ENCODE data around the gene SUZ12. TPM values are rescaled to one million over a fixed set of nuclear protein-coding genes. Genes with fewer than 3 reads are reported as not detected.
"Not testable (repeated sequence)": the region's sequence is repeated elsewhere in the genome, so short reads cannot be mapped to it uniquely, and the experiment has no call there.

SUZ12 gene
- total RNA-seq, 6 donors from 2014 or later, result 8.5 to 38.5 (median 18.7) TPM

DNA sequence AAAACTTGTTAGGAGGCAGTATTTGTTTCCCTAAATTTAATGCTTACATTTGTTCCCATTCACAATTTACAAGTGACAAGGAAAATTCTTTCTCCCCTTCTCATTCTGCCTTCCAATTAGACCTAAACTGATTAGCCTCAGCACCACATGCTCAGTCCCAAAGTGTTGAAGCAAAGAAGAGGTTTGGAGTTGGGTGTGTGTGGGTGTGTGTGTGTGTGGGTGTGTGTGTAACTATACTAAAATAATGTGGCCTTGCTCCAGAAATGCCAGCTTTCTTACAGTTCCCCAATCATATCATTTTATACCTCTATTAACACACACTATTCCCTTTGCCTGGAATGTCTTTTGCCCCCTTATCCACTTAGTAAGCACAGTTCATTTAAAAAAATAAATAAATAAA lies 28.4 kb upstream of the SUZ12 start:
- Histone ChIP-seq H3K9me3 (no peaks in the 10 kb centered on the region), H3K27me3 (no peaks in the 10 kb centered on the region), H3K36me3 (no peaks in the 10 kb centered on the region), H3K27ac (no peak overlapping the region), H3K4me3 (no peak overlapping the region), H3K4me1 (no peaks in the 10 kb centered on the region)
- TF ChIP-seq POLR2AphosphoS5 (IDR thresholded peaks at IDR 0.05), result no peak
- DNase-seq (no peak), ATAC-seq (ENCODE audit: low FRiP score in 2 of 2) (no peak)

DNA sequence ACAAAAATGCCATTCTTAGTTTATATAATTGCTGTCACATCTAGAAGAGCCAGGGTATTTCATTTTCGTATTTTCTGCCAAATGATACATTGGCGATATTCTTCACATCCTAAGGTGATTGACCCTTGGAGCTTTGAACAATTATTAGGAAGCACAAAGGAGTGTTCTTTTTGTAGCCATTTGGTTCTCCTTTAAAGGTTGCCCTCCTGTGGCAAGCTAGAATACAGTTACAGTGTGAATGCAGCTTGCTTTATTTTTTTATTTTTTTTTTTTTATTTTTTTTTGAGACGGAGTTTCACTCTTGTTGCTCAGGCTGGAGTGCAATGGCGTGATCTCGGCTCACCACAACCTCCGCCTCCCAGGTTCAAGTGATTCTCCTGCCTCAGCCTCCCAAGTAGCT lies 24.1 kb upstream of the SUZ12 start:
- WGBS, 2 donors, result 52 to 59% methylated on average over 6 of the region's 6 CpGs
- H3K27ac ChIP-seq; DNase-seq; H3K36me3 ChIP-seq; ATAC-seq (ENCODE audit: low FRiP score in 2 of 2); H3K9me3 ChIP-seq; H3K4me3 ChIP-seq: not testable (repeated sequence)
- peaks cover 0 to 12% (median 5%) of the 10 kb centered on the region in 4 donors for H3K27me3 ChIP-seq
- peaks cover 0 to 10% (median 3%) of the 10 kb centered on the region in 4 donors for H3K4me1 ChIP-seq

GRCh38 chr17:31915456-31916100 lies 21.2 kb upstream of the SUZ12 start:
- TF ChIP-seq EP300 (IDR thresholded peaks at IDR 0.05) (no peak), CTCF (IDR thresholded peaks at IDR 0.05) (no peak), POLR2AphosphoS5 (IDR thresholded peaks at IDR 0.05) (no peak), POLR2A (IDR thresholded peaks at IDR 0.05) (no peak)
- peaks cover 0 to 12% (median 6%) of the 10 kb centered on the region in 4 donors for H3K27me3 ChIP-seq
- 85 to 89% methylated on average over 3 of the region's 3 CpGs for WGBS, 2 donors
- H3K4me3 ChIP-seq, result no peak overlapping the region
- DNase-seq, result no peak
- no peak for ATAC-seq (ENCODE audit: low FRiP score in 2 of 2)
- H3K27ac ChIP-seq, result no peak overlapping the region
- H3K36me3 ChIP-seq, result no peaks in the 10 kb centered on the region
- H3K9me3 ChIP-seq, result no peaks in the 10 kb centered on the region
- H3K4me1 ChIP-seq, result peaks cover 0 to 10% (median 3%) of the 10 kb centered on the region in 4 donors

- WGBS, 2 donors, result 70 to 78% methylated on average over 29 to 36 of the region's 36 CpGs
- ATAC-seq (ENCODE audit: low FRiP score in 2 of 2), result peak in 1 of 2 donors; percentile 6
- no peak for TF ChIP-seq POLR2AphosphoS5 (IDR thresholded peaks at IDR 0.05)
- Histone ChIP-seq H3K9me3 (no peaks in the 10 kb centered on the region), H3K27ac (no peak overlapping the region), H3K4me3 (peak overlapping the region in 2 of 4 donors; percentile 8 to 17), H3K36me3 (no peaks in the 10 kb centered on the region), H3K4me1 (peaks cover 0 to 10% (median 3%) of the 10 kb centered on the region in 4 donors), H3K27me3 (peaks cover 0 to 12% (median 6%) of the 10 kb centered on the region in 4 donors)
- no peak for DNase-seq
Measured at GRCh38 chr17:31916491-31917064, 20.2 kb upstream of the SUZ12 start.

- H3K36me3 ChIP-seq, result no peaks in the 10 kb centered on the region
- H3K27me3 ChIP-seq, result peaks cover 0 to 12% (median 6%) of the 10 kb centered on the region in 4 donors
- 33 to 60% methylated on average over 3 to 20 of the region's 45 CpGs for WGBS, 2 donors
- H3K9me3 ChIP-seq, result no peaks in the 10 kb centered on the region
- peak overlapping the region in 2 of 4 donors; percentile 8 to 17 for H3K4me3 ChIP-seq
- ATAC-seq (ENCODE audit: low FRiP score in 2 of 2), result peak in 1 of 2 donors; percentile 32
- peaks cover 0 to 10% (median 3%) of the 10 kb centered on the region in 4 donors for H3K4me1 ChIP-seq
- DNase-seq, result peak in 1 of 2 donors; percentile 81
- TF ChIP-seq POLR2A (IDR thresholded peaks at IDR 0.05) (no peak), CTCF (IDR thresholded peaks at IDR 0.05) (no peak), POLR2AphosphoS5 (IDR thresholded peaks at IDR 0.05) (no peak), EP300 (IDR thresholded peaks at IDR 0.05) (no peak)
- no peak overlapping the region for H3K27ac ChIP-seq
Measured at GRCh38 chr17:31917065-31917529, 19.7 kb upstream of the SUZ12 start.

DNA sequence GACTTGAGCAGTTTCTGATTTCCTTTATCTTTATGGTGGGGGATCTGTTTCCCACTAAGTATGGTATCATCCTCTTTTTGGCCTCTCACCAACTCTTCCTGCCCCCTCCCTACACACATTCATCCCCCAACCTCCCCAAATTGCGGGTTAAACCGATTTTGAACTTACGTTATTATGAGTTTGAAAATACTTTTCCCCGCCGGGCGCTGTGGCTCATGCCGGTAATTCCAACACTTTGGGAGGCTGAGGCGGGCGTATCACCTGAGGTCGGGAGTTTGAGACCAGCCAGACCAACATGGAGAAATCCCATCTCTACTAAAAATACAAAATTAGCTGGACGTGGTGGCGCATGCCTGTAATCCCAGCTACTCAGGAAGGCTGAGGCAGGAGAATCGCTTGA lies 19.1 kb upstream of the SUZ12 start:
- Histone ChIP-seq H3K4me1 (peaks cover 0 to 10% (median 3%) of the 10 kb centered on the region in 4 donors), H3K27me3 (peaks cover 0 to 12% (median 6%) of the 10 kb centered on the region in 4 donors)
- not testable (repeated sequence) for DNase-seq; H3K27ac ChIP-seq; H3K4me3 ChIP-seq; H3K9me3 ChIP-seq; ATAC-seq (ENCODE audit: low FRiP score in 2 of 2); H3K36me3 ChIP-seq
- 91 to 97% methylated on average over 13 of the region's 13 CpGs for WGBS, 2 donors
